AG10803 (cell line): Measurements from ENCODE around the gene DLG2.

Source experiments
- DNase-seq: peaks from one replicate; pipeline ENCODE4 v3.0.0; 2010; ENCODE audit warnings: low read depth
- H3K4me3 ChIP-seq: 2 replicates; pipeline ENCODE4 v1.5.1; 2011; ENCODE audit warnings: mild to moderate bottlenecking, low read length, control low read depth
- TF ChIP-seq, protein P1 (sequence below): conservative IDR thresholded peaks from 2 replicates; pipeline ENCODE4 v1.5.1; 2011; ENCODE audit warnings: mild to moderate bottlenecking, low read length, control low read depth, inconsistent platforms

The DLG2 gene

GRCh38 chr11:83528225-83528624, 2098.9 kb downstream of the DLG2 start:
- TF ChIP-seq, protein P1, sequence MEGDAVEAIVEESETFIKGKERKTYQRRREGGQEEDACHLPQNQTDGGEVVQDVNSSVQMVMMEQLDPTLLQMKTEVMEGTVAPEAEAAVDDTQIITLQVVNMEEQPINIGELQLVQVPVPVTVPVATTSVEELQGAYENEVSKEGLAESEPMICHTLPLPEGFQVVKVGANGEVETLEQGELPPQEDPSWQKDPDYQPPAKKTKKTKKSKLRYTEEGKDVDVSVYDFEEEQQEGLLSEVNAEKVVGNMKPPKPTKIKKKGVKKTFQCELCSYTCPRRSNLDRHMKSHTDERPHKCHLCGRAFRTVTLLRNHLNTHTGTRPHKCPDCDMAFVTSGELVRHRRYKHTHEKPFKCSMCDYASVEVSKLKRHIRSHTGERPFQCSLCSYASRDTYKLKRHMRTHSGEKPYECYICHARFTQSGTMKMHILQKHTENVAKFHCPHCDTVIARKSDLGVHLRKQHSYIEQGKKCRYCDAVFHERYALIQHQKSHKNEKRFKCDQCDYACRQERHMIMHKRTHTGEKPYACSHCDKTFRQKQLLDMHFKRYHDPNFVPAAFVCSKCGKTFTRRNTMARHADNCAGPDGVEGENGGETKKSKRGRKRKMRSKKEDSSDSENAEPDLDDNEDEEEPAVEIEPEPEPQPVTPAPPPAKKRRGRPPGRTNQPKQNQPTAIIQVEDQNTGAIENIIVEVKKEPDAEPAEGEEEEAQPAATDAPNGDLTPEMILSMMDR: no peak
- DNase-seq: no peak
- no peak overlapping the region for H3K4me3 ChIP-seq

GRCh38 chr11:83523676-83524075, 2103.5 kb downstream of the DLG2 start:
- no peak for DNase-seq
- TF ChIP-seq, protein P1: no peak
- no peak overlapping the region for H3K4me3 ChIP-seq

DNA sequence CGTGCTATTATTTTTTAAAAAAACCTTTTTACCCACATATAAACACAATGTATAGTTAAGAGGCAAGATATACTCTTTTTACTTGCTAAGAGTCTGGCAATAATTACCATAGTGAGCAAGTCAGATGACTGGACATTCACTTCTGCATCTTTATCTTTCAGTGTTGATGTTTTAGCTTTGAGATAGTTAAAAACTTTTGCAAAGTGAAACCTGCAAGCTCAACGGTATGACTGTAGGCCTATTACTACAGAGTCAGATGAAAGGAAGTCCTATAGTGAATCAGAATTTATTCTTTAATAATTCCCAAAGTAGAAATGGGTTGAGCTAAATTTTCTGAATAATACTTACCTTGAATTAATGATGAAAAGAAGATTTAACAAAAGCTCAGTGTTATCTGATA, 2104.2 kb downstream of the DLG2 start:
- H3K4me3 ChIP-seq: no peak overlapping the region
- DNase-seq: no peak
- TF ChIP-seq, protein P1: no peak

DNA sequence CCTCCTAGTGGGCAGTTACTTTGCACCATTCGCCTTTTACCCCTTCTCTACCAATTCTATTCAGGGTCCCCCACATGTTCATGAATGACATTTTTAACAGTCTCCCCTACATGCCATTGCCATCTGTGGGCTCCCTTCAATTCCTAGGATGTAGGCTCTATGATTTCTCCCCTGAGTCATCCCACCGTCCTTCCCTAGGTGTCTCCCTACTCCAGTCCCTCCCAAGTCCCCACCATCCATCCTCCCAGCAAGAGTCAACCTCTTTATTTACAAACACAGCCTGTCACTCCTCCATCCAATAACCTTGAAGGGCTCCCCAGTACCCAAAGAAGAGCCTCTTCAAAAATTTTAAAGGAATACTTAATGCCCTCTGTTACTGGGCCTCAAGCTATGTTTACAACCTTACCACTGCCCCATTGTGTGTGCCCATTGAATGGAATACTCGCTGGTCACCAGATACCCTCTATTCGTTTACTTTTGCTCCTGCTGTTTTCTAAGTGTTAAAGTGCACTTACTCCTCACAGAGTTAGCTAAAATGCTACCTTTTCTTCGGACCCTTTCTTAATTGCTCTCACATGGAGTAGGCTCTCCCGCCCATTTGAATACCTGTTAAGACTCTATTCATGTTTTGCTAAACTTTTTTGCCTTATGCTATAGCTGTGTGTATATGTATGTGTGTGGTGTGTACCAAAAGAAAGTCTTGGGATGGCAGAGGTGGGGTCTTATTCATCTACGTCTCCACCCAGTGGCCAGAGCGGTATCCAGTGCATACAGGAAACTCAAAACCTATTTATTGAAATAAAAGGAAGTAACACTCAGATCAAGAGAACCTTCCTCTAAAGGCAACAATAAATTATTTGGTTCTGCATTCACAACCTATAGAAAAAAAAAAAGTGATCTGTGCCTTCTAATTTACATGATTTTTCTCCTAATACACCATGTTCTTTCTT, 2105.2 kb downstream of the DLG2 start:
- TF ChIP-seq, protein P1: peak; percentile 56
- H3K4me3 ChIP-seq: no peak overlapping the region
- DNase-seq: peak; percentile 34

DNA sequence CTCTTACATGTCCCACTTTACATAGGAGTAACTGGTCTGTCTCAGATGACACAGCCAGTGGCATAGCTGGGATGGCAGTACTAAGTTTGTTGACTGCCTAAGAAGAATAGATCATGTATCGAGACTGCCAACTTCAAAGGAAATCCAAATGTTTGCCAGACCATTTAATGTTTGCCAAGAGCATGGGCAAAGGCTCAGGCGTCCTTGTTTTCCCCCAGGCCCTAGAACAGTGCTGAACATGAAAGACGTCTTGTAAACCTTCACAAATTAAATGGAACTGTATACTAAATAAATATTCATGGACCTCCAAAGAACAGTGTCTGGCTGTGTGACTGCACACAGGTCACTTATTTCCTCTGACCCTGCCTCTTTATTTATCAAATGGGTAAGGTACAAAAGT, 2106.3 kb downstream of the DLG2 start:
- TF ChIP-seq, protein P1: no peak
- DNase-seq: no peak
- no peak overlapping the region for H3K4me3 ChIP-seq

GRCh38 chr11:83511646-83512045, 2115.5 kb downstream of the DLG2 start:
- TF ChIP-seq, protein P1: no peak
- DNase-seq: no peak

More at GRCh38 chr11:83511646-83512045, 2115.5 kb downstream of the DLG2 start:
- H3K4me3 ChIP-seq: no peak overlapping the region
